UCSD-AML1 (cell line): ENCODE measurements around the gene SOAT2.

Source experiments
- DNase-seq: peaks from one replicate; lab custom pipeline; 2025; ENCODE audit not compliant: unreplicated experiment; lab: John Stamatoyannopoulos, UW

Gene SOAT2

GRCh38 chr12:53102883-53103807 is at the start of gene SOAT2:
TSS of gene SOAT2 (plus strand) at chr12:53103486. CDS start at chr12:53103578, 92 bp downstream.
- no peak for DNase-seq

GRCh38 chr12:53054112-53054878 is 49.0 kb upstream of the SOAT2 start:
- DNase-seq: no peak

- no peak for DNase-seq
These were observed 47.6 kb upstream of the SOAT2 start for GRCh38 chr12:53055471-53056266.

- no peak for DNase-seq
These were observed 47.0 kb upstream of the SOAT2 start for GRCh38 chr12:53056296-53056695.

GRCh38 chr12:53056901-53057300 is 46.4 kb upstream of the SOAT2 start:
- DNase-seq: no peak

- DNase-seq: no peak
These were observed 45.3 kb upstream of the SOAT2 start for GRCh38 chr12:53057816-53058500.

GRCh38 chr12:53058674-53059433 is 44.4 kb upstream of the SOAT2 start:
- no peak for DNase-seq

- no peak for DNase-seq
These were observed 43.7 kb upstream of the SOAT2 start for GRCh38 chr12:53059434-53060063.

- DNase-seq: no peak
These were observed 43.1 kb upstream of the SOAT2 start for GRCh38 chr12:53060064-53060720.

- DNase-seq: no peak
These were observed 42.5 kb upstream of the SOAT2 start for GRCh38 chr12:53060721-53061276.

- no peak for DNase-seq
These were observed 41.8 kb upstream of the SOAT2 start for GRCh38 chr12:53061404-53062010.

GRCh38 chr12:53062011-53062961 is 41.0 kb upstream of the SOAT2 start:
- DNase-seq: no peak

GRCh38 chr12:53062977-53063707 is 40.1 kb upstream of the SOAT2 start:
- DNase-seq: no peak

GRCh38 chr12:53063708-53064612 is 39.3 kb upstream of the SOAT2 start:
- DNase-seq: no peak
